Loucy (cell line): Measurements from ENCODE around the gene SLC6A12.

Source experiments
- H2AFZ ChIP-seq: fragments of 200-600 bp; sonication (generic); 2 replicates; pipeline ENCODE4 v1.6.0; 2016; ENCODE audit warnings: antibody characterized with exemption, mild to moderate bottlenecking, low read length, moderate library complexity
- H3F3A ChIP-seq: fragments of 200-600 bp; 2 replicates; pipeline ENCODE4 v1.6.0; 2016; ENCODE audit warnings: antibody characterized with exemption, low read depth, mild to moderate bottlenecking
- H3K27me3 ChIP-seq: fragments of 200-600 bp; sonication (generic); 2 replicates; pipeline ENCODE4 v1.6.1; 2014; ENCODE audit warnings: low read length, mild to moderate bottlenecking; ENCODE audit not compliant: insufficient read depth, poor library complexity, severe bottlenecking
- H3K36me3 ChIP-seq: fragments of 200-600 bp; sonication (generic); 2 replicates; pipeline ENCODE4 v1.6.1; 2016; ENCODE audit warnings: low read length; ENCODE audit not compliant: insufficient read depth
- H3K4me1 ChIP-seq: fragments of 200-600 bp; sonication (generic); 2 replicates; pipeline ENCODE4 v1.5.1; 2014; ENCODE audit warnings: low read length, mild to moderate bottlenecking; ENCODE audit not compliant: insufficient read depth, poor library complexity, severe bottlenecking
- H3K4me2 ChIP-seq: fragments of 200-600 bp; sonication (generic); 2 replicates; pipeline ENCODE4 v1.6.0; 2014; ENCODE audit warnings: antibody characterized with exemption, low read length, low read depth, mild to moderate bottlenecking; ENCODE audit not compliant: poor library complexity, severe bottlenecking
- H3K4me3 ChIP-seq: fragments of 200-600 bp; sonication (generic); 2 replicates; pipeline ENCODE4 v1.5.1; 2014; ENCODE audit warnings: low read length, mild to moderate bottlenecking, mixed read lengths; ENCODE audit not compliant: poor library complexity, severe bottlenecking
- H3K79me2 ChIP-seq: fragments of 200-600 bp; sonication (generic); 2 replicates; pipeline ENCODE4 v1.6.1; 2014; ENCODE audit warnings: low read length; ENCODE audit not compliant: insufficient read depth
- H3K9ac ChIP-seq: fragments of 200-600 bp; sonication (generic); 2 replicates; pipeline ENCODE4 v1.6.0; 2014; ENCODE audit warnings: mild to moderate bottlenecking, low read depth, low read length, moderate library complexity; ENCODE audit not compliant: poor library complexity, severe bottlenecking
- H3K9me2 ChIP-seq: fragments of 200-600 bp; sonication (generic); replicated peaks from 2 replicates; pipeline ENCODE4 v1.6.1; 2016; ENCODE audit warnings: low read depth, low read length, mixed read lengths
- H3K9me3 ChIP-seq: fragments of 200-600 bp; sonication (generic); 2 replicates; pipeline ENCODE4 v1.6.1; 2014; ENCODE audit warnings: mild to moderate bottlenecking, antibody characterized with exemption, low read length, low read depth; ENCODE audit not compliant: insufficient read depth
- H4K20me1 ChIP-seq: fragments of 200-600 bp; sonication (generic); 2 replicates; pipeline ENCODE4 v1.6.0; 2014; ENCODE audit warnings: antibody characterized with exemption, low read length, mild to moderate bottlenecking; ENCODE audit not compliant: insufficient read depth, poor library complexity, severe bottlenecking
- CTCF ChIP-seq: fragments of 200-600 bp; sonication (generic); conservative IDR thresholded peaks from 2 replicates; pipeline ENCODE4 v1.5.1; 2014; ENCODE audit warnings: mild to moderate bottlenecking, antibody characterized with exemption, low read length
- EZH2phosphoT487 ChIP-seq: fragments of 200-600 bp; IDR thresholded peaks from 2 replicates; pipeline ENCODE4 v1.6.1; 2018; ENCODE audit warnings: antibody characterized with exemption, mild to moderate bottlenecking, moderate library complexity, borderline replicate concordance

The SLC6A12 gene

GRCh38 chr12:209851-210250, 4.1 kb downstream of the SLC6A12 start:
- Histone ChIP-seq H3K4me2 (no peak overlapping the region), H3K9me2 (no peaks in the 10 kb centered on the region), H3K9me3 (no peaks in the 10 kb centered on the region), H3K4me3 (no peak overlapping the region), H4K20me1 (no peaks in the 10 kb centered on the region), H3K79me2 (no peaks in the 10 kb centered on the region), H3K4me1 (peaks cover 28% of the 10 kb centered on the region), H3K9ac (no peak overlapping the region), H3F3A (no peaks in the 10 kb centered on the region), H2AFZ (no peak overlapping the region), H3K27me3 (no peaks in the 10 kb centered on the region), H3K36me3 (no peaks in the 10 kb centered on the region)
- TF ChIP-seq EZH2phosphoT487 (no peak), CTCF (no peak)

GRCh38 chr12:209246-209645, 4.7 kb downstream of the SLC6A12 start:
- no peaks in the 10 kb centered on the region for H4K20me1 ChIP-seq
- H3K9me2 ChIP-seq: no peaks in the 10 kb centered on the region
- H3F3A ChIP-seq: no peaks in the 10 kb centered on the region
- no peak for TF ChIP-seq EZH2phosphoT487
- TF ChIP-seq CTCF: no peak
- H3K4me1 ChIP-seq: peaks cover 22% of the 10 kb centered on the region
- no peak overlapping the region for H3K9ac ChIP-seq
- H3K4me2 ChIP-seq: no peak overlapping the region
- no peak overlapping the region for H2AFZ ChIP-seq
- H3K9me3 ChIP-seq: no peaks in the 10 kb centered on the region
- no peaks in the 10 kb centered on the region for H3K79me2 ChIP-seq
- H3K4me3 ChIP-seq: no peak overlapping the region
- H3K36me3 ChIP-seq: no peaks in the 10 kb centered on the region
- no peaks in the 10 kb centered on the region for H3K27me3 ChIP-seq

- Histone ChIP-seq H3K9me2 (no peaks in the 10 kb centered on the region), H4K20me1 (no peaks in the 10 kb centered on the region), H3K4me2 (no peak overlapping the region), H3K9me3 (no peaks in the 10 kb centered on the region), H3K4me3 (no peak overlapping the region), H3F3A (no peaks in the 10 kb centered on the region), H3K4me1 (peaks cover 17% of the 10 kb centered on the region), H3K36me3 (no peaks in the 10 kb centered on the region), H3K79me2 (no peaks in the 10 kb centered on the region), H3K27me3 (no peaks in the 10 kb centered on the region), H3K9ac (no peak overlapping the region), H2AFZ (no peak overlapping the region)
- TF ChIP-seq CTCF (no peak), EZH2phosphoT487 (no peak)
Measured at GRCh38 chr12:208813-209212, 5.1 kb downstream of the SLC6A12 start.
